HTERT RPE-1 (cell line): ENCODE data around the gene CXCR3.
"Not testable (repeated sequence)": the region's sequence is repeated elsewhere in the genome, so short reads cannot be mapped to it uniquely, and the experiment has no call there.

Source experiments
- in situ Hi-C: fragments of 300-500 bp; cut with MboI; formaldehyde crosslinking; loops from 4 replicates; pipeline ENCODE4 v1.14.3; 2020; ENCODE audit warnings: low sequenced_read_pairs

CXCR3 gene

GRCh38 chrX:71618303-71618721 is at the start of gene CXCR3:
Gene CXCR3 (minus strand): TSS chrX:71618511. CDS start chrX:71618449, 62 bp downstream.
- in situ Hi-C loops: no loop called here

- in situ Hi-C loops: no loop called here
These were observed 49.3 kb upstream of the CXCR3 start, which contains the start of gene LOC101059915 for GRCh38 chrX:71667328-71668247. Gene LOC101059915 (plus strand): TSS chrX:71667546.

- in situ Hi-C loops: no loop called here
These were observed 48.2 kb upstream of the CXCR3 start for GRCh38 chrX:71666240-71667223.

GRCh38 chrX:71665747-71666146 is 47.4 kb upstream of the CXCR3 start:
- in situ Hi-C loops: no loop called here

DNA sequence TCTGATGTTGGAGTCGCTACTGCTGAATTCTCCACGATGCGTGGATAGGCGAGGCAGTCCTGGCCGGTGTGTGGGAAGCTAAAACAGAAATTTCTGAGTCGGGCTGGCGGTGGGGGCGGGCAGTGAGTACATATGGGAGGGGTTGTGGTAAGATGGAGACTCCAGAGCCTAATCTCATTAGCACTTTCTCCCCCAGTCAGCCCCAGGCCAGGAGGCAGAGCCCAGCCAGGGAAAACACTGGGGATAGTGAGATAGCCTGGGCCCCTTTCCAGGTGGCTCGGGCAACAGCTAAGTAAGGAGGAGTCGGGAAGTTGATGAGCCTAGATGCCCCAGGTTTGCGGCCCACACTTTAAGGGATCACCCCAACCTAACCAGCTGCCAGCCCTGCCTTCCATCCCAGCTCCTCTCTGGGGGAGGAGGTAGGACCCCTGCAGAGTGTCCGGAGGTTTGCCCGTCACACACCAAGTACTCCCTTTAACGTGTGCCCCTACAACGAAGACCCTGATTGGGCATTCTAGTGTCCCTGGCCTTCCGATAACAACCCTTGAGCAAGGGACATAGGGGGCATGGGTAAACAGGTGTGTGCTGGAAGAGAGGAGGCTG is 46.7 kb upstream of the CXCR3 start:
- in situ Hi-C loops: no loop called here

- in situ Hi-C loops: not testable (repeated sequence)
These were observed 45.9 kb upstream of the CXCR3 start for GRCh38 chrX:71664202-71664601.

DNA sequence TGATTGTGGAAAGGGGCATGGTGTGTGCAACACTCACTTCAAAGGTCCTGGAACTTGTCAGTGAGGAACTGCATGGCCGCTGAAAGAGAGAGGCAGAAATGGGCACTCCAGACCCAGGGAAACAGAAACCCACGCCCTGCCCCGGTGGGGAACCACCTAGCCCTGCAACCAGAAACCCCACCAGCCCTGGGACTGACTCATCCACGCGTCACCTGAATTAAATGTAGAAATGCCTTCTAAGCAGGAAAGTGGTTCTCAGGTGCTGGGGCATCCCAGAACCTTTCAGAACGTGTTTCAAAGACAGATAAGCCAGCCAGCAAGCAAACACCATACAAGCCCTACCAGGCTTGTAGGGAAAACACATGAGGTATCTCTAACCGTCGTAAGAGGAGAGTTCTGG is 44.9 kb upstream of the CXCR3 start:
- in situ Hi-C loops: not testable (repeated sequence)

DNA sequence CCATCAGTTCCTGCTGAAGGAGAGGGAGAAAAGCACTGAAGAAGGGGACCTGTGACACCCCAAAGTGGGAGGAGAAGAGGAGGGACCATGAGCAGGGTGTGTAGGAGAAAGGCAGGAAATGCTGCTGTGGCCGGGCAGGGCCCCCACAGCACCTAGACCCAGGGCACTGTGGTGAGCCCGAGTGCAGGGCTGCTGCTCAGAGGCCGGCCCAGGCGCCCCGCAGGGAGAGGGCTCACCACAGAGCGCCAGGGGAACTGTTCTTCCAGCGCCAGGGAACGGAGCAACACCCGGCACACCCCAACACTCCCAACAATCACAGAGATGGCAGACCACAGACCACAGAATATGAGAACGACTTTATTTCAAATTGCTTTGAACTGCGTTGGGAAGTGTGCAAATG is 44.3 kb upstream of the CXCR3 start:
- in situ Hi-C loops: not testable (repeated sequence)

- in situ Hi-C loops: no loop called here
These were observed 43.6 kb upstream of the CXCR3 start for GRCh38 chrX:71661919-71662318.

GRCh38 chrX:71660562-71661416 is 42.5 kb upstream of the CXCR3 start:
- in situ Hi-C loops: no loop called here

DNA sequence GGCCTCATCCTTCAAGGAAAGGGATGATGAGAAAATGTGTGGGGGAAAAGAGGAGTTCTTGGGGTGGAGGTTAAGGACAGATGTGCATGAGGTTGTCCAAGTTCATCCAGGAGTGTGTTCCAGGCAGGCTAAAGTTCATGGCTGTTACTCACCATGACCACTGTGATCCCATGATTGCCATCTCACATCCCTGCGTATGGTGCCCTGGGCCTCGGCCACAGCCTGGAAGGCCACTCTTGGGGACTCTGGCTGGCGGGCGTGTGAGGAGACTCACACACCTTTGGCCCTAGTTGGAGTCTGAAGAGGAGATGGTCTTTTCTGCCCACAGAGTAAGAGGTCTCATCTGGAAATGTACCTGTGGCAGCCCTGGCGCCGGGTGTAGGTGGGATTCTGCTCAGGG is 41.6 kb upstream of the CXCR3 start:
- in situ Hi-C loops: no loop called here

DNA sequence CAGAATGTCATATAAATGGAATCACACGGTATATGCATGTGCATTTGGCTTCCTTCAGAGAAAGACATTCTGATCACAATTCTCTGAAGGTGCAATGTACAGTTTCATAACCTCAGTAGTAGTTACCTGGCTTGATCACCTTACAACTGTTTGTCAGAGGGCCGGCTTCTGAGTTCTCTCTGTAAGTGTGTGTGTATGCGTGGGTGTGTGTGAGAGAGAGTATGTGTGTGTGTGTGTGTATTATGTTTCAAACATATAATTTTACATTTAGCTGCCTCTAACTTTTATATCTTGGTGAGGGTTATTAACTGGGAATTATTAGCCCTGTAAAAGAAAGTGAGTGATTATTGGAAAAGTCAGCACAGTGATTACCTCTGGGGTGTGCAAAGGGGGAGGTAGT is 41.0 kb upstream of the CXCR3 start:
- in situ Hi-C loops: no loop called here

- in situ Hi-C loops: no loop called here
These were observed 39.0 kb upstream of the CXCR3 start for GRCh38 chrX:71657267-71657666.

DNA sequence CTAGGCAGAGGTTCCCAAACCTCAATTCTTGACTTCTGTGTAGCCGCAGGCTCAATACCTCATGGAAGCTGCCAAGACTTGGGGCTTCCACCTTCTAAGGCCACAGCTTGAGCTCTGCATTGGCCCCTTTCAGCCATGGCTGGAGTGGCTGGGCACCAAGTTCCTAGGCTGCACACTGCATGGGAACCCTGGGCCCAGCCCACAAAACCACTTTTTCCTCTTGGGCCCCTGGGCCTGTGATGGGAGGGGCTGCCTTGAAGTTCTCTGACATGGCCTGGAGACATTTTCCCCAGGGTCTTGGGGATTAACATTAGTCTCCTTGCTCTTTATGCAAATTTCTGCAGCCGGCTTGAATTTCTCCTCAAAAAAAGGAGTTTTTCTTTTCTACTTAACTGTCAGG is 35.0 kb upstream of the CXCR3 start:
- in situ Hi-C loops: no loop called here

GRCh38 chrX:71652405-71652804 is 34.1 kb upstream of the CXCR3 start:
- in situ Hi-C loops: no loop called here

GRCh38 chrX:71650333-71650969 is 32.1 kb upstream of the CXCR3 start:
- in situ Hi-C loops: no loop called here

DNA sequence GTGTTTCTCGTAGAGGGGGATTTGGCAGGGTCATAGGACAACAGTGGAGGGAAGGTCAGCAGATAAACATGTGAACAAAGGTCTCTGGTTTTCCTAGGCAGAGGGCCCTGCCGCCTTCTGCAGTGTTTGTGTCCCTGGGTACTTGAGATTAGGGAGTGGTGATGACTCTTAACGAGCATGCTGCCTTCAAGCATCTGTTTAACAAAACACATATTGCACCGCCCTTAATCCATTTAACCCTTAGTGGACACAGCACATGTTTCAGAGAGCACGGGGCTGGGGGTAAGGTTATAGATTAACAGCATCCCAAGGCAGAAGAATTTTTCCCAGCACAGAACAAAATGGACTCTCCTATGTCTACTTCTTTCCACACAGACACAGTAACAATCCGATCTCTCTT is 26.1 kb upstream of the CXCR3 start:
- in situ Hi-C loops: not testable (repeated sequence)

DNA sequence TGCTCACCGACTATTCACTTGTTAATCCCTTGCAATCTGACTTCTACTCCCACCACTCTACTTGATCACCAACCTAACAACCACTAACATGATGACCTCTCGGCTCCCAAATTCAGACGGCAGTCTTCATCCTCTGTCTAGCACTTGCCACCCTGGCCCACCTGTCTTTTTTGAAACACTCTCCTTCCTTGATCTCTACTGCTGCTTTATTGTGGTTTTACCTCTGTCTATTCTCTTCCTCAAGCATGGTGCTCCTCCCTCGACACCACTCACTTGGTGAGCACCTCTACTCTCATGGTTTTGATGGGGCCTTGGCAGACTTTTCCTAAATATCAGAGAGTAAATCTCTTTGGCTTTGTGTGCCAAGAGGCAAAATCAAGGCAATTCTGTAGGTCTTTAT is 21.7 kb upstream of the CXCR3 start:
- in situ Hi-C loops: no loop called here

GRCh38 chrX:71638409-71638808 is 20.1 kb upstream of the CXCR3 start:
- in situ Hi-C loops: no loop called here

DNA sequence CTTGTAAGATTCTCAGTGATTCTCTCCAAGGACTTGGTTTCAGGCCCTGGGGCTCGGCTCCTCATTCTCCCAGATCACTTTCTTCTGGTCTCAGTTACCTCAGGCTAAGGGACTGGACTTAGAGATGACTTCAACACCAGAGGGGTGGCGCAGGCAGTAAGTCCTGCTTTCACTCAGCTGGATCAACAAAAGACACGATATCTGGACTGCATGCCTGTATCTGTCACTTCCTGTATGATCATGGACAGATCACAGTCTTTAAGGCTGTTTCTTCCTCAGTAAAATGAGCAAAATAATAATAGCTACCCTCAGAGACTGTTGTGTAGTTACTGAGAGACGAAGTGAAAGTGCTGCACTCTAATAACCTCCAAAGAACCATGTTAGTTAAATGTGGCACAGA is 19.5 kb upstream of the CXCR3 start:
- in situ Hi-C loops: no loop called here
